GM12865 (cell line): ENCODE measurements around the gene NPY.

Experiments
- DNase-seq: peaks from one replicate; pipeline ENCODE4 v3.0.0; 2010; ENCODE audit warnings: low read depth
- H3K4me3 ChIP-seq: 2 replicates; pipeline ENCODE4 v1.5.1; 2011; ENCODE audit warnings: mild to moderate bottlenecking, low read depth, low read length, control low read depth
- CTCF ChIP-seq: IDR thresholded peaks from 2 replicates; pipeline ENCODE4 v1.5.1; 2011; ENCODE audit warnings: low read length, control low read depth, low read depth, inconsistent platforms; ENCODE audit not compliant: insufficient read depth; ENCODE audit errors: missing control alignments

Gene NPY

GRCh38 chr7:24312588-24312987 lies 28.6 kb downstream of the NPY start:
- DNase-seq: no peak
- no peak for TF ChIP-seq CTCF
- no peak overlapping the region for H3K4me3 ChIP-seq

GRCh38 chr7:24313777-24314176 lies 29.8 kb downstream of the NPY start:
- H3K4me3 ChIP-seq: no peak overlapping the region
- no peak for TF ChIP-seq CTCF
- DNase-seq: no peak

GRCh38 chr7:24316340-24316739 lies 32.4 kb downstream of the NPY start:
- H3K4me3 ChIP-seq: no peak overlapping the region
- no peak for TF ChIP-seq CTCF
- no peak for DNase-seq

- DNase-seq: peak; percentile 55
Observed at GRCh38 chr7:24318326-24318725, 34.3 kb downstream of the NPY start.

GRCh38 chr7:24319209-24319608 lies 35.2 kb downstream of the NPY start:
- TF ChIP-seq CTCF: no peak
- DNase-seq: no peak
- no peak overlapping the region for H3K4me3 ChIP-seq

More at GRCh38 chr7:24318326-24318725, 34.3 kb downstream of the NPY start:
- no peak overlapping the region for H3K4me3 ChIP-seq
- peak; percentile 62 for TF ChIP-seq CTCF

- H3K4me3 ChIP-seq: no peak overlapping the region
- no peak for TF ChIP-seq CTCF
- DNase-seq: no peak
Observed at GRCh38 chr7:24323961-24324480, 40.0 kb downstream of the NPY start.

- DNase-seq: peak; percentile 86
- H3K4me3 ChIP-seq: peak overlapping the region; percentile 25
- no peak for TF ChIP-seq CTCF
Observed at GRCh38 chr7:24325708-24326107, 41.7 kb downstream of the NPY start.
